B cell (primary cell): Measurements from ENCODE around the gene CCDC88C. TPM values are rescaled to one million over a fixed set of nuclear protein-coding genes. Genes with fewer than 3 reads are reported as not detected.

Experiments
- ATAC-seq: fragments of 200-7000 bp; cut with Tn5 transposase; one replicate; pipeline ENCODE4 v1.10.0; 2021; ENCODE audit warnings: low read depth, mild to moderate bottlenecking, moderate number of reproducible peaks, moderate library complexity
- CTCF ChIA-PET: fragments of 350-600 bp; sonication (Branson Sonifier 250); formaldehyde crosslinking; loops from one replicate; lab custom pipeline; 2021; ENCODE audit warnings: antibody characterized with exemption, inconsistent platforms; lab: Charles Lee
- POLR2A ChIA-PET: fragments of 350-600 bp; sonication (Branson Sonifier 250); formaldehyde crosslinking; loops from one replicate; lab custom pipeline; 2021; ENCODE audit warnings: antibody characterized with exemption; lab: Charles Lee
- DNase-seq: peaks from one replicate; pipeline ENCODE4 v3.0.0; 2013
- H2AFZ ChIP-seq: 2 replicates; pipeline ENCODE4 v1.6.1; 2012; ENCODE audit warnings: mild to moderate bottlenecking, low read depth, low read length; ENCODE audit not compliant: insufficient read depth, poor library complexity, severe bottlenecking
- H3K27ac ChIP-seq, 2 donors: 1 replicate in 1 of 2; 2 replicates in 1 of 2; pipeline ENCODE4 v1.5.1; 2012 to 2013; ENCODE audit warnings: low read length in 2 of 2, mild to moderate bottlenecking in 2 of 2, moderate library complexity in 1 of 2
- H3K27me3 ChIP-seq, 4 experiments: fragments of 200-600 bp in 1 of 4; sonication (generic) in 1 of 4; replicated peaks in 1 of 4; 1 replicate in 2 of 4; 2 replicates in 2 of 4; pipeline versions ENCODE4 v1.6.1 to v1.7.0; 2013 to 2016; ENCODE audit warnings: low read length in 3 of 4, mild to moderate bottlenecking in 2 of 4, mixed read lengths in 1 of 4, moderate library complexity in 1 of 4; ENCODE audit not compliant: insufficient read depth in 4 of 4, control insufficient read depth in 3 of 4; ENCODE audit errors: control extremely low read depth in 1 of 4
- H3K36me3 ChIP-seq, 2 experiments: replicated peaks in 1 of 2; 1 replicate in 1 of 2; 2 replicates in 1 of 2; pipeline versions ENCODE4 v1.6.1 to v1.7.1; 2013; ENCODE audit warnings: low read length in 1 of 2; ENCODE audit not compliant: insufficient read depth in 2 of 2, control insufficient read depth in 1 of 2; ENCODE audit errors: control extremely low read depth in 1 of 2, extremely low read depth in 1 of 2
- H3K4me1 ChIP-seq, 2 donors: fragments of 200-600 bp in 1 of 2; sonication (generic) in 1 of 2; 1 replicate in 1 of 2; 2 replicates in 1 of 2; pipeline versions ENCODE4 v1.5.1 to v1.6.1; 2013 to 2017; ENCODE audit warnings: low read length in 2 of 2; ENCODE audit not compliant: control insufficient read depth in 2 of 2, insufficient read depth in 2 of 2
- H3K4me2 ChIP-seq: replicated peaks from 2 replicates; pipeline ENCODE3; 2012; ENCODE audit warnings: mild to moderate bottlenecking, low read depth, low read length; ENCODE audit not compliant: poor library complexity, severe bottlenecking
- H3K4me3 ChIP-seq, 5 experiments: fragments of 200-600 bp in 1 of 5; sonication (generic) in 1 of 5; 1 replicate in 3 of 5; 2 replicates in 2 of 5; pipeline versions ENCODE4 v1.5.1 to v1.7.0; 2011 to 2016; ENCODE audit warnings: low read length in 4 of 5, mild to moderate bottlenecking in 4 of 5, low read depth in 2 of 5, control low read depth in 1 of 5, moderate library complexity in 1 of 5; ENCODE audit not compliant: insufficient read depth in 1 of 5; ENCODE audit errors: control extremely low read depth in 1 of 5, extremely low read depth in 1 of 5
- H3K79me2 ChIP-seq: fragments of 200-600 bp; sonication (generic); one replicate; pipeline ENCODE4 v1.6.0; 2016; ENCODE audit warnings: low read length; ENCODE audit not compliant: control insufficient read depth, insufficient read depth
- H3K9ac ChIP-seq: fragments of 200-600 bp; sonication (generic); 2 replicates; pipeline ENCODE4 v1.6.1; 2017; ENCODE audit warnings: mild to moderate bottlenecking, low read length, moderate library complexity
- H3K9me3 ChIP-seq, 3 donors: one replicate each; pipeline versions ENCODE4 v1.6.1 to v1.7.1; 2013; ENCODE audit warnings: low read length in 2 of 3; ENCODE audit not compliant: control insufficient read depth in 2 of 3, insufficient read depth in 1 of 3; ENCODE audit errors: control extremely low read depth in 1 of 3
- H4K20me1 ChIP-seq: 2 replicates; pipeline ENCODE4 v1.6.0; 2012; ENCODE audit warnings: mild to moderate bottlenecking, low read length; ENCODE audit not compliant: insufficient read depth, control insufficient read depth, poor library complexity, severe bottlenecking
- H3K27ac Mint-ChIP-seq: one replicate; pipeline ENCODE4 v1.8.0; 2021; ENCODE audit warnings: mixed read lengths
- H3K27me3 Mint-ChIP-seq: one replicate; pipeline ENCODE4 v1.8.0; 2021; ENCODE audit warnings: mixed read lengths
- H3K4me1 Mint-ChIP-seq: one replicate; pipeline ENCODE4 v1.8.0; 2021; ENCODE audit warnings: mixed read lengths
- H3K4me3 Mint-ChIP-seq: one replicate; pipeline ENCODE4 v1.8.0; 2021; ENCODE audit warnings: mixed read lengths
- H3K9me3 Mint-ChIP-seq: one replicate; pipeline ENCODE4 v1.8.0; 2022; ENCODE audit warnings: mixed read lengths; ENCODE audit not compliant: insufficient read depth
- EZH2 ChIP-seq: IDR thresholded peaks from 2 replicates; pipeline ENCODE4 v1.6.1; 2012; ENCODE audit warnings: borderline replicate concordance, low read depth, mild to moderate bottlenecking, moderate library complexity, low read length; ENCODE audit not compliant: insufficient read depth, poor library complexity, severe bottlenecking
- WGBS: methylation state at CpG from one replicate; pipeline ENCODE4 v1.1.5; 2013; ENCODE audit warnings: missing lambda C conversion rate; ENCODE audit not compliant: insufficient coverage; 5-methylcytosine and 5-hydroxymethylcytosine counted together
- intact Hi-C: fragments of 100-400 bp; cut with micrococcal nuclease; formaldehyde crosslinking; loops from one replicate; pipeline ENCODE4 v1.10.0; 2022
- polyA plus RNA-seq: library from polyadenylated mRNA; depleted of rRNA; stranded (reverse); fragments of >200 nt; gene quantifications from 2 replicates; pipeline ENCODE4 v1.2.3, GENCODE V29; 2012
- total RNA-seq, 2 donors: library from RNA; stranded (reverse); fragments of 120-200 nt in 1 of 2; gene quantifications; 1 replicate in 1 of 2; 2 replicates in 1 of 2; pipeline versions ENCODE4 v1.2.3 to v1.2.4, GENCODE V29; 2013 to 2022
- TF ChIP-seq, protein P1 (sequence below): fragments of 200-600 bp; IDR thresholded peaks from one replicate; pipeline ENCODE4 v1.8.0; 2022; ENCODE audit warnings: antibody characterized with exemption, mild to moderate bottlenecking

Gene CCDC88C
- total and polyA plus RNA-seq, 2 donors (not counting 1 experiment from before 2014, with no cell fraction given): 98.7 to 181 TPM

DNA sequence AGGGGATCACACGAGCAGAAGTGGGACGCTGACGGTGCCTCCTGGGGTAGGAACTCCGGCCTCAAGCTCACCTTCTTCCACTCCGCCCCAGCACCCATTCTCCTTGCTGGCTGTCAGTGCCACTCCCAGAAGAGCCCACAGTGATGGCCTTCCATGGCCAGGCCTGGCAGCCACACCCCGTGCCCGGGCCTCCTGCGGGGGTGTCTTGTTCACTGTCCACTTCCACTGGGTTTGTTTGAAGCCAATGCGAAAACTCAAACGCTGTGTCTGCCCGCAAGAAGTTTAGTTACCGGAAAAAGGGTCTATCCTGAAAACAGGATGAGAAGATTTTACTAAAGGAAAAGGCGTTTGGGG lies 38.1 kb downstream of the CCDC88C start:
- Mint-ChIP-seq H3K4me3 (no peak overlapping the region), H3K9me3 (no peaks in the 10 kb centered on the region), H3K27ac (peak overlapping the region; percentile 56), H3K4me1 (peaks cover 96% of the 10 kb centered on the region), H3K27me3 (no peaks in the 10 kb centered on the region)
- H3K4me1 ChIP-seq: peaks cover 70 to 92% of the 10 kb centered on the region in 2 donors
- DNase-seq (no peak), ATAC-seq (no peak)
- intact Hi-C loops: no loop called here
- ChIA-PET POLR2A (interaction anchor here (0.6 kb wide), 1 partner anchor 36 kb away, joined by 3 read pairs; no protein-coding TSS in a partner anchor), CTCF (no interaction called here)
- no peak overlapping the region for H3K4me2 ChIP-seq
- H3K27me3 ChIP-seq: no peaks in the 10 kb centered on the region
- no peak overlapping the region for H3K9ac ChIP-seq
- H3K36me3 ChIP-seq: peaks cover 0 to 45% of the 10 kb centered on the region in 2 experiments
- no peak overlapping the region for H3K4me3 ChIP-seq
- H3K27ac ChIP-seq: no peak overlapping the region
- H4K20me1 ChIP-seq: peaks cover 97% of the 10 kb centered on the region
- H3K79me2 ChIP-seq: peaks cover 100% of the 10 kb centered on the region
- no peaks in the 10 kb centered on the region for H3K9me3 ChIP-seq
- H2AFZ ChIP-seq: no peak overlapping the region
- WGBS: 94% methylated on average over 13 of the region's 13 CpGs
- no peak for TF ChIP-seq EZH2
- TF ChIP-seq, protein P1, sequence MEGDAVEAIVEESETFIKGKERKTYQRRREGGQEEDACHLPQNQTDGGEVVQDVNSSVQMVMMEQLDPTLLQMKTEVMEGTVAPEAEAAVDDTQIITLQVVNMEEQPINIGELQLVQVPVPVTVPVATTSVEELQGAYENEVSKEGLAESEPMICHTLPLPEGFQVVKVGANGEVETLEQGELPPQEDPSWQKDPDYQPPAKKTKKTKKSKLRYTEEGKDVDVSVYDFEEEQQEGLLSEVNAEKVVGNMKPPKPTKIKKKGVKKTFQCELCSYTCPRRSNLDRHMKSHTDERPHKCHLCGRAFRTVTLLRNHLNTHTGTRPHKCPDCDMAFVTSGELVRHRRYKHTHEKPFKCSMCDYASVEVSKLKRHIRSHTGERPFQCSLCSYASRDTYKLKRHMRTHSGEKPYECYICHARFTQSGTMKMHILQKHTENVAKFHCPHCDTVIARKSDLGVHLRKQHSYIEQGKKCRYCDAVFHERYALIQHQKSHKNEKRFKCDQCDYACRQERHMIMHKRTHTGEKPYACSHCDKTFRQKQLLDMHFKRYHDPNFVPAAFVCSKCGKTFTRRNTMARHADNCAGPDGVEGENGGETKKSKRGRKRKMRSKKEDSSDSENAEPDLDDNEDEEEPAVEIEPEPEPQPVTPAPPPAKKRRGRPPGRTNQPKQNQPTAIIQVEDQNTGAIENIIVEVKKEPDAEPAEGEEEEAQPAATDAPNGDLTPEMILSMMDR: no peak

DNA sequence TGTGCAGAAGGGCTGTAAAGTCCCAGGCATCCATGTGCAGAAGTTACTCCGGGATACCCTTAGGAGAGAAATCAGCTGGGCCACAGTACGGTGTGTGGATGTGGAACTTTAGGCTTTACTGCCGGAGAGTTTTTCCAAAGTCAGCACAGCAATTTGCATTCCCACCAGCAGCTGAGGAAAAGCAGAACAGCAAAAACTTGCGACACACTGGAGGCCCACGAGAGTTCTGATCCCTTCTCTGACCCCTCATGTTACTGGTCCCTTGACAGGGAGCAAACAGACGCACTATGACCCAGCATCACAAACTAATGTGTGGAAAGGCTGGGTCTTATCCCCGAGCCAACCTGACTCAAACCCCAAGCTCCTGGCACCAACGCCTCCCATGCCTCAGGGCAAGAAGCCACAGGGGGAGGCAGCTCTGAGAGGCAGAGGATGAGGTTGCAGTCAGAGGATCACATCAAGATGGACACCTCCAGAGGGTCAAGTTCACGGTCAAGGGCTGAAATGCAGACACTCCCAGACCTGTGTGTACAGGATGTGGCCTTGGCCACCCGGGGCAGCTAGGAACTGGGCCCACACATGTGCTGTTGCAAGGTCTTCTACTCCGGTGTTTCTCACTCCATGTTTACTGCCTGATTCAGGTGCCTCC lies 38.6 kb downstream of the CCDC88C start:
- Histone ChIP-seq H3K9ac (no peak overlapping the region), H3K79me2 (peaks cover 100% of the 10 kb centered on the region), H3K4me1 (peaks cover 74 to 97% of the 10 kb centered on the region in 2 donors), H3K27me3 (no peaks in the 10 kb centered on the region), H4K20me1 (peaks cover 98% of the 10 kb centered on the region), H2AFZ (no peak overlapping the region), H3K4me3 (no peak overlapping the region), H3K36me3 (peaks cover 0 to 47% of the 10 kb centered on the region in 2 experiments), H3K9me3 (no peaks in the 10 kb centered on the region), H3K27ac (no peak overlapping the region), H3K4me2 (peak overlapping the region; percentile 52)
- intact Hi-C loops: no loop called here
- Mint-ChIP-seq H3K4me1 (peaks cover 98% of the 10 kb centered on the region), H3K27me3 (no peaks in the 10 kb centered on the region), H3K27ac (peak overlapping the region; percentile 56), H3K4me3 (no peak overlapping the region), H3K9me3 (no peaks in the 10 kb centered on the region)
- TF ChIP-seq, protein P1: no peak
- TF ChIP-seq EZH2: no peak
- 86% methylated on average over 10 of the region's 11 CpGs for WGBS
- no peak for ATAC-seq
- POLR2A ChIA-PET: interaction anchor here (0.6 kb wide), 1 partner anchor 37 kb away, joined by 3 read pairs; no protein-coding TSS in a partner anchor
- DNase-seq: no peak
- CTCF ChIA-PET: interaction anchor here (1.6 kb wide), 1 partner anchor 39 kb away, joined by 5 read pairs; the partner anchor contains the start of gene CCDC88C
